ENCODE data around the gene ZNF574.

- TF ChIP-seq CTCF (conservative IDR thresholded peaks at IDR 0.05; ENCODE audit: low read length) (peak; percentile 20; the same call in 1 of the 2 replicates), EZH2phosphoT487 (IDR thresholded peaks at IDR 0.05; ENCODE audit: borderline replicate concordance) (no peak)
These were observed 40.5 kb downstream of the ZNF574 start for GRCh38 chr19:42116308-42117075.

Data from Loucy (cell line).